ENCODE data around the gene VIL1.

DNA sequence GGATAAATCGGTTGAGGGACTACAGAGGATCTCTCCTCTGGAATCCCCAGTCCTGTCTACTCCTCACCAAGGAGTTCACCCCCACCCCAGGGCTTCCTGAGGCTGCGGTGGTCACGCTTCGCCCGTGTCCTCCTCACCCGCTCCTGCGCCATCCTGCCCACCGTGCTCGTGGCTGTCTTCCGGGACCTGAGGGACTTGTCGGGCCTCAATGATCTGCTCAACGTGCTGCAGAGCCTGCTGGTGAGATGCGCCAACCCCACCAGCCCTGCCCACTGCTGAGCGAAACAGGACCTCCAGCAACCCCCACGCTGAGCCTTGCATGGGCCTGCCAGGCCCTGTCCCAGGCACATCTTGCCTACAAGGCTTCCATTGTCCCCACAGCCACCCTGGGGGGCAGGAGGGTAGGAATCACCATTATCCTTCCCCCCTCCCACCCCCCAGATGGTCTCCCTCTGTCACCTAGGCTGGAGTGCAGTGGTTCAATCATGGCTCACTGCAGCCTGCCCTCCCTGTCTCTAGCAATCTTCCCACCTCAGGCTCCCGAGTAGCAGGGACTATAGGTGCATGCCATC lies 25.9 kb upstream of the VIL1 start:
- TF ChIP-seq POLR2A (IDR thresholded peaks at IDR 0.05): no peak
- TF ChIP-seq, protein P1, sequence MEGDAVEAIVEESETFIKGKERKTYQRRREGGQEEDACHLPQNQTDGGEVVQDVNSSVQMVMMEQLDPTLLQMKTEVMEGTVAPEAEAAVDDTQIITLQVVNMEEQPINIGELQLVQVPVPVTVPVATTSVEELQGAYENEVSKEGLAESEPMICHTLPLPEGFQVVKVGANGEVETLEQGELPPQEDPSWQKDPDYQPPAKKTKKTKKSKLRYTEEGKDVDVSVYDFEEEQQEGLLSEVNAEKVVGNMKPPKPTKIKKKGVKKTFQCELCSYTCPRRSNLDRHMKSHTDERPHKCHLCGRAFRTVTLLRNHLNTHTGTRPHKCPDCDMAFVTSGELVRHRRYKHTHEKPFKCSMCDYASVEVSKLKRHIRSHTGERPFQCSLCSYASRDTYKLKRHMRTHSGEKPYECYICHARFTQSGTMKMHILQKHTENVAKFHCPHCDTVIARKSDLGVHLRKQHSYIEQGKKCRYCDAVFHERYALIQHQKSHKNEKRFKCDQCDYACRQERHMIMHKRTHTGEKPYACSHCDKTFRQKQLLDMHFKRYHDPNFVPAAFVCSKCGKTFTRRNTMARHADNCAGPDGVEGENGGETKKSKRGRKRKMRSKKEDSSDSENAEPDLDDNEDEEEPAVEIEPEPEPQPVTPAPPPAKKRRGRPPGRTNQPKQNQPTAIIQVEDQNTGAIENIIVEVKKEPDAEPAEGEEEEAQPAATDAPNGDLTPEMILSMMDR (IDR thresholded peaks at IDR 0.05): no peak
- TF ChIP-seq POLR2AphosphoS5 (IDR thresholded peaks at IDR 0.05): no peak
- no peak for TF ChIP-seq EP300 (IDR thresholded peaks at IDR 0.05)
